ENCODE results near the gene CSRNP2.

DNA sequence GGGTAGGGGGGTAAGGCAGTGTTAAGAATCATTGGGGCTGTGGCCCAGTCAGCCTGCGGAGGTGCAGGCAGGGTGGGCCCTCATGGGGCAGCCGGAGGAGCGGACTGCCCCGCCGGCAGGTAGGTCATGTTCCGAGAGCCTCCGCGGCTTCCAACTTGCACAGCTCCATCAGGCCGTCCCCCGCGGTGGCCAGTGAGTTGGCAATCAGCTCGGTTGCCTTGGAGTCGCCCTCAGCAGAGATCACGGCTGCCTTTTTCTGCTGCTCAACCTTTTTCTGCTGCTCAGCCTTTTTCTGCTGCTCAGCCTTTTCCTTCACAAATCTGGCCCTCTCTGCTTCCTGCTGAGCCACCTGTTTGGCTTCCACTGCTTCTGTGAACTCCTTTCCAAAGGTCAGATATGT lies 41.1 kb upstream of the CSRNP2 start:
- TF ChIP-seq CTCF (IDR thresholded peaks at IDR 0.05) (no peak), POLR2A (IDR thresholded peaks at IDR 0.05) (no peak), EP300 (IDR thresholded peaks at IDR 0.05) (no peak), POLR2AphosphoS5 (IDR thresholded peaks at IDR 0.05) (no peak)
